H4 (cell line): ENCODE data around the gene SAPCD1. TPM values are rescaled to one million over a fixed set of nuclear protein-coding genes. Genes with fewer than 3 reads are reported as not detected.
"Not testable (repeated sequence)": the region's sequence is repeated elsewhere in the genome, so short reads cannot be mapped to it uniquely, and the experiment has no call there.

ENCODE experiments used
- DNase-seq: peaks from one replicate; pipeline ENCODE4 v3.0.0-alpha.2; 2015; ENCODE audit warnings: low spot score
- total RNA-seq: library from RNA; depleted of rRNA; stranded (reverse); fragments of >200 nt; shearing (Covaris generic); gene quantifications from 2 replicates; pipeline ENCODE4 v1.2.3, GENCODE V29; 2014; rRNA removed

The SAPCD1 gene
- total RNA-seq, 1 experiment from 2014 or later: 0.21 TPM

GRCh38 chr6:31799781-31800180 lies 37.3 kb downstream of the SAPCD1 start:
- no peak for DNase-seq

GRCh38 chr6:31801031-31801927 lies 38.8 kb downstream of the SAPCD1 start:
- DNase-seq: not testable (repeated sequence)

- no peak for DNase-seq
These were observed 43.5 kb downstream of the SAPCD1 start for GRCh38 chr6:31805939-31806469.

- peak; percentile 92 for DNase-seq
These were observed 44.2 kb downstream of the SAPCD1 start, which contains the start of gene LSM2 for GRCh38 chr6:31806470-31807272. Gene LSM2, minus strand, starts transcription at chr6:31806966. Its CDS starts 209 bp downstream, at chr6:31806757.

- not testable (repeated sequence) for DNase-seq
These were observed 46.1 kb downstream of the SAPCD1 start for GRCh38 chr6:31808599-31808998.

- DNase-seq: no peak
These were observed 49.2 kb downstream of the SAPCD1 start for GRCh38 chr6:31811645-31812044.

- DNase-seq: no peak
These were observed 51.0 kb downstream of the SAPCD1 start for GRCh38 chr6:31813465-31813849.

Other genes with a start within 250 kb of the SAPCD1 start
- not detected in 2 replicates for gene MCCD1, start 233.7 kb upstream of the SAPCD1 start, total RNA-seq
- 580 and 595 TPM in 2 replicates for gene DDX39B, start 220.7 kb upstream of the SAPCD1 start, total RNA-seq
- 0.60 TPM in 1 of 2 replicates, not detected in the other for gene ATP6V1G2, start 216.0 kb upstream of the SAPCD1 start, total RNA-seq
- gene NFKBIL1, start 215.0 kb upstream of the SAPCD1 start, total RNA-seq: 12.9 and 13.6 TPM in 2 replicates
- gene LTA, start 190.4 kb upstream of the SAPCD1 start, total RNA-seq: not detected in 2 replicates
- gene TNF, start 187.1 kb upstream of the SAPCD1 start, total RNA-seq: not detected in 2 replicates
- not detected in 2 replicates for gene LTB, start 180.2 kb upstream of the SAPCD1 start, total RNA-seq
- gene LST1, start 176.4 kb upstream of the SAPCD1 start, total RNA-seq: not detected in 2 replicates
- not detected in 2 replicates for gene NCR3, start 169.7 kb upstream of the SAPCD1 start, total RNA-seq
- not detected in 2 replicates for gene AIF1, start 147.4 kb upstream of the SAPCD1 start, total RNA-seq
- gene PRRC2A, start 141.9 kb upstream of the SAPCD1 start, total RNA-seq: 26.2 and 36.1 TPM in 2 replicates
- 122 and 138 TPM in 2 replicates for gene BAG6, start 110.0 kb upstream of the SAPCD1 start, total RNA-seq
- 0.91 and 1.1 TPM in 2 replicates for gene APOM, start 106.8 kb upstream of the SAPCD1 start, total RNA-seq
- gene C6orf47, start 101.9 kb upstream of the SAPCD1 start, total RNA-seq: 19.3 and 20.8 TPM in 2 replicates
- 13.4 and 15.9 TPM in 2 replicates for gene GPANK1, start 97.7 kb upstream of the SAPCD1 start, total RNA-seq
- gene CSNK2B, start 96.6 kb upstream of the SAPCD1 start, total RNA-seq: 443 and 553 TPM in 2 replicates
- not detected in 2 replicates for gene LY6G5B, start 92.7 kb upstream of the SAPCD1 start, total RNA-seq
- 0.97 TPM in 1 of 2 replicates, not detected in the other for gene LY6G5C, start 81.6 kb upstream of the SAPCD1 start, total RNA-seq
- gene ABHD16A, start 59.3 kb upstream of the SAPCD1 start, total RNA-seq: 28.0 and 34.6 TPM in 2 replicates
- gene LY6G6F, start 55.8 kb upstream of the SAPCD1 start, total RNA-seq: not detected in 2 replicates
- not detected in 2 replicates for gene LY6G6D, start 47.3 kb upstream of the SAPCD1 start, total RNA-seq
- gene LY6G6C, start 40.9 kb upstream of the SAPCD1 start, total RNA-seq: not detected in 2 replicates
- gene MPIG6B, start 39.3 kb upstream of the SAPCD1 start, total RNA-seq: not detected in 2 replicates
- gene DDAH2, start 33.4 kb upstream of the SAPCD1 start, total RNA-seq: 75.2 and 101 TPM in 2 replicates
- gene CLIC1, start 26.1 kb upstream of the SAPCD1 start, total RNA-seq: 710 and 730 TPM in 2 replicates
- 5.3 and 10.8 TPM in 2 replicates for gene MSH5, start 22.7 kb upstream of the SAPCD1 start, total RNA-seq
- gene VWA7, start 14.7 kb downstream of the SAPCD1 start, total RNA-seq: 0.37 and 2.2 TPM in 2 replicates
- 37.3 and 37.5 TPM in 2 replicates for gene VARS1, start 33.1 kb downstream of the SAPCD1 start, total RNA-seq
- 108 and 123 TPM in 2 replicates for gene LSM2, start 44.3 kb downstream of the SAPCD1 start, total RNA-seq
- gene HSPA1L, start 52.6 kb downstream of the SAPCD1 start, total RNA-seq: 0.85 and 1.0 TPM in 2 replicates
- 29.8 and 31.5 TPM in 2 replicates for gene HSPA1A, start 52.9 kb downstream of the SAPCD1 start, total RNA-seq
- gene HSPA1B, start 65.1 kb downstream of the SAPCD1 start, total RNA-seq: 84.4 and 109 TPM in 2 replicates
- 91.5 and 101 TPM in 2 replicates for gene NEU1, start 100.2 kb downstream of the SAPCD1 start, total RNA-seq
- gene SLC44A4, start 116.3 kb downstream of the SAPCD1 start, total RNA-seq: not detected in 2 replicates
- 44.6 and 49.6 TPM in 2 replicates for gene EHMT2, start 135.0 kb downstream of the SAPCD1 start, total RNA-seq
- 0.62 and 0.70 TPM in 2 replicates for gene ZBTB12, start 139.4 kb downstream of the SAPCD1 start, total RNA-seq
- gene C2, start 165.1 kb downstream of the SAPCD1 start, total RNA-seq: 0.75 TPM in 1 of 2 replicates, not detected in the other
- 1.5 and 4.3 TPM in 2 replicates for gene CFB, start 183.4 kb downstream of the SAPCD1 start, total RNA-seq
- gene NELFE, start 196.3 kb downstream of the SAPCD1 start, total RNA-seq: 140 and 141 TPM in 2 replicates
- gene SKIC2, start 196.5 kb downstream of the SAPCD1 start, total RNA-seq: 21.1 and 23.8 TPM in 2 replicates
- 11.0 and 13.5 TPM in 2 replicates for gene DXO, start 209.5 kb downstream of the SAPCD1 start, total RNA-seq
- gene C4A, start 219.4 kb downstream of the SAPCD1 start, total RNA-seq: 7.2 and 8.5 TPM in 2 replicates